Activated CD4-positive, alpha-beta memory T cell treated with anti-CD3 and anti-CD28 coated beads, Interleukin-2, amount 10 ng/mL, durations not matched to agents 7 days and 5 days (primary cell): ENCODE results near the gene SHB. TPM values are rescaled to one million over a fixed set of nuclear protein-coding genes. Genes with fewer than 3 reads are reported as not detected.

Experiments used
- CTCF ChIA-PET: fragments of 350-600 bp; sonication (Branson Sonifier 250); formaldehyde crosslinking; loops from one replicate; lab custom pipeline; 2021; ENCODE audit warnings: antibody characterized with exemption, inconsistent platforms; lab: Charles Lee
- POLR2A ChIA-PET: fragments of 350-600 bp; sonication (Branson Sonifier 250); formaldehyde crosslinking; loops from one replicate; lab custom pipeline; 2021; ENCODE audit warnings: antibody characterized with exemption; lab: Charles Lee
- DNase-seq: peaks from one replicate; pipeline ENCODE4 v3.0.0-alpha.2; 2020
- H3K27ac Mint-ChIP-seq: one replicate; pipeline ENCODE4 v1.8.0; 2021; ENCODE audit warnings: mild to moderate bottlenecking, mixed read lengths
- H3K27me3 Mint-ChIP-seq: one replicate; pipeline ENCODE4 v1.8.0; 2021; ENCODE audit warnings: mixed read lengths
- H3K36me3 Mint-ChIP-seq: one replicate; pipeline ENCODE4 v1.8.0; 2021; ENCODE audit warnings: low read depth, mixed read lengths
- H3K4me1 Mint-ChIP-seq: one replicate; pipeline ENCODE4 v1.8.0; 2021; ENCODE audit warnings: mixed read lengths
- H3K4me3 Mint-ChIP-seq: one replicate; pipeline ENCODE4 v1.8.0; 2021; ENCODE audit warnings: mild to moderate bottlenecking, mixed read lengths
- H3K9me3 Mint-ChIP-seq: one replicate; pipeline ENCODE4 v1.8.0; 2021; ENCODE audit warnings: mixed read lengths
- total RNA-seq, 2 experiments: library from RNA; stranded (reverse); gene quantifications; one replicate each; pipeline ENCODE4 v1.2.3, GENCODE V29; 2021

Gene SHB
- total RNA-seq, 2 experiments from 2014 or later = 0.93 to 1.0 TPM

- no peak for DNase-seq
- CTCF ChIA-PET = no interaction called here
- H3K36me3 Mint-ChIP-seq = no peaks in the 10 kb centered on the region
- H3K4me3 Mint-ChIP-seq = no peak overlapping the region
- no peaks in the 10 kb centered on the region for H3K27me3 Mint-ChIP-seq
- no peak overlapping the region for H3K27ac Mint-ChIP-seq
- H3K4me1 Mint-ChIP-seq = peaks cover 31% of the 10 kb centered on the region
- POLR2A ChIA-PET = no interaction called here
- H3K9me3 Mint-ChIP-seq = no peaks in the 10 kb centered on the region
Measured at GRCh38 chr9:37951671-37952449, 117.2 kb downstream of the SHB start.

DNA sequence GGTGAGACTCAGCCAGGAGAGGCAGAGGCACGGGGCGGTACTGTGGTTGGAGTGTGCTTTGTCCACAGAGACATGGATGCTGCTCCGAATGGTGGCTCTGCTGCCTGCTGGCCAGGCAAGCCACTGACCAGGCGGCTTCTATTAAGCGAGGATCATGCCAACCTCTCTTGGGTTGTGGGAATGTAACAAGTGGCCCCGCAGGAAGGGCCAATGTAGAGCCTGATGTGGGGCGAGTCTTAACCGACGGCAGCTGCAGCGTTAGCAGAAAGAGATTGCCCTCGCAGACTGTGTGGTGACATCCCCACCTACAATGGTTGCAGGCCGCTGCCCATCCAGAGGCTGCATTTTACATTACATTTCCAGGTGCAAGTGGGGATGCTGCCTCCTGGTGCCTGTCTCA is 118.5 kb downstream of the SHB start:
- CTCF ChIA-PET = interaction anchor here (0.7 kb wide), 1 partner anchor 711 kb away, joined by 3 read pairs; no protein-coding TSS in a partner anchor
- H3K4me3 Mint-ChIP-seq = no peak overlapping the region

DNA sequence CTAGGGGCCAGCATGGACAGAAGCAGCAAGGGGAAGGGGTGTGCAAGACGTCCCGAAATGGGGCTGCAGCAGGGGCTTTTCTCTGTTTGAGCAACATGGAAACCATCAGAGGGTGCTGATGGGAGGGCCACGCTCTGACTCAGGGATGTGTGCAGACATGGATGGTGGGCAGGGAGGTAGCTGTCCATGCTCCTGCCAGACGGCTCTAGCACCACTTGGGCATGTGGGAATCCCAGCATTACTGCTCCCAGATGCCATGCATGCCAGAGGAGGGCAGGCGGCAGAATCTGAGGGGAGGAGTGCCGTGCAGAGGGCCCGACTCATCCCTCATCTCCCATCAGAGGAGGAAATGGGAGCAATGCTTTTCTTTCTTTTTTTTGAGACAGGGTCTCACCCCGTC is 119.5 kb downstream of the SHB start:
- ChIA-PET POLR2A (no interaction called here), CTCF (interaction anchor here (0.7 kb wide), 1 partner anchor 63 kb away, joined by 3 read pairs; no protein-coding TSS in a partner anchor)
- Mint-ChIP-seq H3K27ac (no peak overlapping the region), H3K27me3 (no peaks in the 10 kb centered on the region), H3K36me3 (no peaks in the 10 kb centered on the region), H3K4me3 (no peak overlapping the region), H3K4me1 (peaks cover 26% of the 10 kb centered on the region), H3K9me3 (no peaks in the 10 kb centered on the region)
- DNase-seq = no peak

More for the DNA sequence above, 118.5 kb downstream of the SHB start:
- Mint-ChIP-seq H3K36me3 (no peaks in the 10 kb centered on the region), H3K27me3 (no peaks in the 10 kb centered on the region), H3K9me3 (no peaks in the 10 kb centered on the region), H3K27ac (no peak overlapping the region), H3K4me1 (peaks cover 31% of the 10 kb centered on the region)
- DNase-seq = no peak
- POLR2A ChIA-PET = no interaction called here

DNA sequence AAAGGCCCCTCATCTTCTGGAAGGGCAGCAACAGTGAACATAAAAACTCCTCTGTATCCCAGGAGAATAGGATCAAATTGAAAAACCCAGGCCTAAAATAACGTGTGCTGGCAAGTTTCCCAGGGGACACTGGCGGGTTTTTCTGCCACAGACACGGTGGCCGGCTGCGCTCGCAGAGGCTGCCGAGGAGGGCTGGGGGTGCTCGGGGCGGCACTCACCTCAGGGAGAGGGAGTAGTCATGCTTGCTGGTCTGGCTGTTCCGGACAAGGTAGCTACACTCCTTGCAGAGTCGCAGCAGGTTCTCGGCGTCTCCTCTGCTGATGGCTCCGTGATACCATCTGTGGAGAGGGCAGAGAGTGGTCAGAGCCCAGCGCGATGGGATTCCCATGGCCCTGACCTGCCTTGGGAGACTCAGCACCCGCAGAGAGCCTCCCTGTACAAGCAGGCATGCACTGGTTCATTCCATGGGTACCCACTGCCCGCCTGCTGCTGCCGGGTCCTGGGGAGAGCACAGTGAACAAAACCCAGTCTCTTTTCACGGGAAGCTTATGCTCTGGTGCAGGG is 120.5 kb downstream of the SHB start:
- no peaks in the 10 kb centered on the region for H3K27me3 Mint-ChIP-seq
- no peaks in the 10 kb centered on the region for H3K36me3 Mint-ChIP-seq
- no peaks in the 10 kb centered on the region for H3K9me3 Mint-ChIP-seq
- ChIA-PET CTCF (no interaction called here), POLR2A (no interaction called here)
- H3K4me1 Mint-ChIP-seq = peaks cover 15% of the 10 kb centered on the region
- no peak overlapping the region for H3K4me3 Mint-ChIP-seq
- H3K27ac Mint-ChIP-seq = no peak overlapping the region
- no peak for DNase-seq

DNA sequence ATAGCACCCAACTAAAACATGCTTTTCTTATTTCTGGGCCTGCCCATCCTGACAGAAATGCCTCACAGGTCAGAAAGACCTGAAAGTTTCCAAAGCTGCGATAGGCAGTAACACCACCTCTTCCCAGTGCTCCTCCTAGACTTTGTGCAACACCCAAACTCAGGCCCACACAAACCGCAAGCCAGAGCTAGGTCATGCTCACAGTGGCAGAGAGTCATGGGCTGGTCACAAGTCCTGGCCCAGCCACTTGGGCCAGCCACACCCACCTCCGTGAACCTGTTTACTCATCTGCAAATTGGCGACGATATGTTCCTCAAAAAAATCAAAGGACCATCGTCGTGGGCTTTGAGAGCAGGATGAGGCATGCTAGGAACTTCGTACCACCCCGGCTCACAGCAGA is 121.0 kb downstream of the SHB start:
- Mint-ChIP-seq H3K27me3 (no peaks in the 10 kb centered on the region), H3K4me3 (no peak overlapping the region), H3K36me3 (no peaks in the 10 kb centered on the region), H3K9me3 (no peaks in the 10 kb centered on the region), H3K4me1 (peaks cover 10% of the 10 kb centered on the region), H3K27ac (no peak overlapping the region)
- ChIA-PET CTCF (no interaction called here), POLR2A (no interaction called here)
- no peak for DNase-seq

DNA sequence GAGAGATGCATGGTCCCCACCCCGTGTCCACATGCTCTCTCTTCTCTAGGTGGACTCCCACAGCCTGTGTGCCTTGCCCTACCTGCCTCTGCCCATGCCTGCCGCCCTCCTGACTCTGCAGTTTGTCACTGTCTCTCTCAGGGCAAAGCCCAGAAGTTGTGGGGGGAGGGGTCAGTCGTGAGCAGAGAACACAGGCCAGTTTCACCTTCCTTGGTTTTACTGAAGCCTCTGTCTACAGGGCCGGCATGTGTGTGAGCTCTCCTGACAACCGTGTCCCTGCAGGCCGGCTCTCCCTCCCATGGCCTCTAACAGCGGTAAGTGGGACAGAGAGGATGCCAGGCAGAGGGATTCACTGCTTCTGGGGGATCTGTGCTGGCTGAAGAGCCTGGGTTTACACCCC is 121.6 kb downstream of the SHB start:
- ChIA-PET POLR2A (no interaction called here), CTCF (no interaction called here)
- Mint-ChIP-seq H3K4me1 (peaks cover 5% of the 10 kb centered on the region), H3K36me3 (no peaks in the 10 kb centered on the region), H3K4me3 (no peak overlapping the region), H3K9me3 (no peaks in the 10 kb centered on the region), H3K27me3 (no peaks in the 10 kb centered on the region), H3K27ac (no peak overlapping the region)
- no peak for DNase-seq

- Mint-ChIP-seq H3K27ac (no peak overlapping the region), H3K36me3 (no peaks in the 10 kb centered on the region), H3K4me3 (no peak overlapping the region), H3K9me3 (no peaks in the 10 kb centered on the region), H3K4me1 (no peaks in the 10 kb centered on the region), H3K27me3 (no peaks in the 10 kb centered on the region)
- CTCF ChIA-PET = no interaction called here
- no peak for DNase-seq
- POLR2A ChIA-PET = no interaction called here
Measured at GRCh38 chr9:37946971-37947370, 122.1 kb downstream of the SHB start.

GRCh38 chr9:37946041-37946440 is 123.0 kb downstream of the SHB start:
- H3K4me3 Mint-ChIP-seq = no peak overlapping the region
- H3K9me3 Mint-ChIP-seq = no peaks in the 10 kb centered on the region
- no peak for DNase-seq
- POLR2A ChIA-PET = no interaction called here
- H3K27me3 Mint-ChIP-seq = no peaks in the 10 kb centered on the region
- CTCF ChIA-PET = no interaction called here
- no peaks in the 10 kb centered on the region for H3K4me1 Mint-ChIP-seq
- no peak overlapping the region for H3K27ac Mint-ChIP-seq
- H3K36me3 Mint-ChIP-seq = no peaks in the 10 kb centered on the region

- H3K9me3 Mint-ChIP-seq = no peaks in the 10 kb centered on the region
- no peaks in the 10 kb centered on the region for H3K4me1 Mint-ChIP-seq
- ChIA-PET POLR2A (no interaction called here), CTCF (no interaction called here)
- H3K27me3 Mint-ChIP-seq = no peaks in the 10 kb centered on the region
- H3K36me3 Mint-ChIP-seq = no peaks in the 10 kb centered on the region
- no peak for DNase-seq
- H3K27ac Mint-ChIP-seq = no peak overlapping the region
- H3K4me3 Mint-ChIP-seq = no peak overlapping the region
Measured at GRCh38 chr9:37944671-37945481, 124.2 kb downstream of the SHB start.

GRCh38 chr9:37944266-37944650 is 124.8 kb downstream of the SHB start:
- ChIA-PET CTCF (no interaction called here), POLR2A (no interaction called here)
- Mint-ChIP-seq H3K4me1 (no peaks in the 10 kb centered on the region), H3K4me3 (no peak overlapping the region), H3K9me3 (no peaks in the 10 kb centered on the region), H3K27ac (no peak overlapping the region), H3K36me3 (no peaks in the 10 kb centered on the region), H3K27me3 (no peaks in the 10 kb centered on the region)
- no peak for DNase-seq

GRCh38 chr9:37943345-37944265 is 125.4 kb downstream of the SHB start:
- POLR2A ChIA-PET = no interaction called here
- Mint-ChIP-seq H3K27ac (no peak overlapping the region), H3K36me3 (no peaks in the 10 kb centered on the region)

GRCh38 chr9:37942621-37943344 is 126.2 kb downstream of the SHB start:
- ChIA-PET CTCF (no interaction called here), POLR2A (no interaction called here)
- DNase-seq = no peak
- H3K4me1 Mint-ChIP-seq = no peaks in the 10 kb centered on the region
- no peak overlapping the region for H3K4me3 Mint-ChIP-seq
- H3K36me3 Mint-ChIP-seq = no peaks in the 10 kb centered on the region
- H3K27me3 Mint-ChIP-seq = no peaks in the 10 kb centered on the region
- no peaks in the 10 kb centered on the region for H3K9me3 Mint-ChIP-seq
- no peak overlapping the region for H3K27ac Mint-ChIP-seq

More at GRCh38 chr9:37943345-37944265, 125.4 kb downstream of the SHB start:
- no peaks in the 10 kb centered on the region for H3K27me3 Mint-ChIP-seq
- no peak for DNase-seq
- CTCF ChIA-PET = no interaction called here
- H3K4me1 Mint-ChIP-seq = no peaks in the 10 kb centered on the region
- H3K9me3 Mint-ChIP-seq = no peaks in the 10 kb centered on the region
- no peak overlapping the region for H3K4me3 Mint-ChIP-seq
